GM19455 (cell line): ENCODE measurements around the gene ZC2HC1C.

ENCODE experiments used
- ATAC-seq: cut with Tn5 transposase; IDR thresholded peaks from one replicate; pipeline ENCODE4 v1.9.1; 2021; ENCODE audit not compliant: unreplicated experiment

Gene ZC2HC1C

DNA sequence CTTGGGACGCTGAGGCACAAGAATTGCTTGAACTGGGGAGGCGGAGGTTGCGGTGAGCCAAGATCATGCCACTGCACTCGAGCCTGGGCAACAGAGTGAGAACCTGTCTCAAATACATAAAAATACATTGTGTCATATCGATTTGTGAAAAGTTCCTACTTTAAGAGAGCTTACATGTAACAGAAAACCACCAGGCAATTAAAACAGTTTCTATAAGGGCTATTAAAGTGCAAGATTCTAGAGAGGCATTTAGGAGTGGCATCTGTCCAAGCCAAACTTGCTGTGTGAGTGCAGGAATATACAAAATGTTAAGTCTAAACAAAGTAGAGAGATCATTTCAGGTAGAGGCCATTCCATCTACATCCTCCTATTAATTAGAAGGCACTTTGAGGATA lies 59.2 kb downstream of the ZC2HC1C start:
- ATAC-seq = no peak
